RWPE2 (cell line): Measurements from ENCODE around the gene CLTCL1.

ENCODE experiments used
- ATAC-seq: fragments of 200-7000 bp; cut with Tn5 transposase; 3 replicates; pipeline ENCODE4 v1.9.1; 2021; ENCODE audit warnings: low read depth
- DNase-seq: peaks from one replicate; pipeline ENCODE4 v3.0.0-alpha.2; 2020; ENCODE audit warnings: low spot score
- H3K27ac ChIP-seq: fragments of 450-650 bp; 2 replicates; pipeline ENCODE4 v1.5.1; 2017; ENCODE audit warnings: mild to moderate bottlenecking; ENCODE audit not compliant: poor library complexity, severe bottlenecking
- H3K27me3 ChIP-seq: fragments of 250-450 bp; sonication (Bioruptor Pico); 2 replicates; pipeline ENCODE4 v1.5.1; 2021; ENCODE audit warnings: mild to moderate bottlenecking, moderate library complexity; ENCODE audit not compliant: insufficient read depth, poor library complexity, severe bottlenecking
- H3K36me3 ChIP-seq: fragments of 250-450 bp; sonication (Bioruptor Pico); 2 replicates; pipeline ENCODE4 v1.5.1; 2020; ENCODE audit warnings: low read depth, mild to moderate bottlenecking, moderate library complexity
- H3K4me1 ChIP-seq: fragments of 250-450 bp; sonication (Bioruptor Pico); 2 replicates; pipeline ENCODE4 v1.5.1; 2021; ENCODE audit warnings: mild to moderate bottlenecking, moderate library complexity; ENCODE audit not compliant: insufficient read depth, poor library complexity, severe bottlenecking
- H3K4me3 ChIP-seq: fragments of 250-450 bp; sonication (Bioruptor Pico); 2 replicates; pipeline ENCODE4 v1.5.1; 2021; ENCODE audit warnings: mild to moderate bottlenecking, moderate library complexity; ENCODE audit not compliant: severe bottlenecking
- H3K9me3 ChIP-seq: fragments of 250-450 bp; sonication (Bioruptor Pico); 2 replicates; pipeline ENCODE4 v1.5.1; 2021; ENCODE audit warnings: mild to moderate bottlenecking, moderate library complexity; ENCODE audit not compliant: severe bottlenecking
- TF ChIP-seq, protein P1 (sequence below): fragments of 450-650 bp; IDR thresholded peaks from one replicate; pipeline ENCODE4 v1.5.1; 2017; ENCODE audit warnings: mild to moderate bottlenecking, moderate library complexity; ENCODE audit not compliant: poor library complexity, severe bottlenecking

CLTCL1 gene

DNA sequence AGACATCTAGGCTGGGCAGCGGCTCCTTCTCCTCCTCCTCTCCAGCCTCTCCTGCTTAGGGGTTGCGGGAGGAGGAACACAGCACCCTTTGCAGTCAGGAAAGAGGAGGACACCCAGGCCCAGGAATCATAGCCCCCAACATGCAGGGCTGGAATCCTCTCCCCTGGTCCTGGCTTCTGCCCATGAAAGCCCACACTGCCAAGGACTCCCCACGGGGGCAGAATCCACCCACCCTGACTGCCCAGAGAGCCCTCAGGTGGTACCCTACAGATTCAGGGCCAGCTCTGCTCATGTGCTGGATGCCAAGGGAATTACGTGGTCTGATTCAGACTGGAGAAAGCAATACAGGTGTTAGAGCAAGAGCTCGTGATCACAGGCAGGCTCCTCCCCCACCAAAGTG lies 151.5 kb downstream of the CLTCL1 start:
- no peak for DNase-seq
- no peaks in the 10 kb centered on the region for H3K27me3 ChIP-seq
- ATAC-seq, result no peak
- H3K4me1 ChIP-seq, result peaks cover 2% of the 10 kb centered on the region
- no peak overlapping the region for H3K27ac ChIP-seq
- no peak overlapping the region for H3K4me3 ChIP-seq
- no peaks in the 10 kb centered on the region for H3K9me3 ChIP-seq
- TF ChIP-seq, protein P1, sequence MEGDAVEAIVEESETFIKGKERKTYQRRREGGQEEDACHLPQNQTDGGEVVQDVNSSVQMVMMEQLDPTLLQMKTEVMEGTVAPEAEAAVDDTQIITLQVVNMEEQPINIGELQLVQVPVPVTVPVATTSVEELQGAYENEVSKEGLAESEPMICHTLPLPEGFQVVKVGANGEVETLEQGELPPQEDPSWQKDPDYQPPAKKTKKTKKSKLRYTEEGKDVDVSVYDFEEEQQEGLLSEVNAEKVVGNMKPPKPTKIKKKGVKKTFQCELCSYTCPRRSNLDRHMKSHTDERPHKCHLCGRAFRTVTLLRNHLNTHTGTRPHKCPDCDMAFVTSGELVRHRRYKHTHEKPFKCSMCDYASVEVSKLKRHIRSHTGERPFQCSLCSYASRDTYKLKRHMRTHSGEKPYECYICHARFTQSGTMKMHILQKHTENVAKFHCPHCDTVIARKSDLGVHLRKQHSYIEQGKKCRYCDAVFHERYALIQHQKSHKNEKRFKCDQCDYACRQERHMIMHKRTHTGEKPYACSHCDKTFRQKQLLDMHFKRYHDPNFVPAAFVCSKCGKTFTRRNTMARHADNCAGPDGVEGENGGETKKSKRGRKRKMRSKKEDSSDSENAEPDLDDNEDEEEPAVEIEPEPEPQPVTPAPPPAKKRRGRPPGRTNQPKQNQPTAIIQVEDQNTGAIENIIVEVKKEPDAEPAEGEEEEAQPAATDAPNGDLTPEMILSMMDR, result no peak
- peaks cover 67% of the 10 kb centered on the region for H3K36me3 ChIP-seq

DNA sequence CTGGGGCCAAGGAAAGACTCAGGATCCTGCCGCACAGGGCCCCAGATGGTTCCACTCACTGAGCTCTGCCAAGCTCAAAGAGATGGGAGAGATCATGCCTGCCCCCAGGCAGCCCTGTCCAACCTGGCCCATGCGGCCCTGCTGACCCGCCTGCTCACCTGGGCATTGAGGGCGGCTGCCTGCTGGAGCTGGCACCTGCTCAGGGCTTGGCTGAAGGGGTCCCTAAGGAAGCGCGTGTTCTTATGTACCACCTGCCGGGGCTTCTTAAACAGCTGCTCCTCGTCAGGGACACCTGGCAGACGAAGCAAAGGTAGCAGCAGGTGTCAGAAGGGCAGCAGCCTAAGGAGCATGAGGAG lies 152.5 kb downstream of the CLTCL1 start:
- peaks cover 67% of the 10 kb centered on the region for H3K36me3 ChIP-seq

DNA sequence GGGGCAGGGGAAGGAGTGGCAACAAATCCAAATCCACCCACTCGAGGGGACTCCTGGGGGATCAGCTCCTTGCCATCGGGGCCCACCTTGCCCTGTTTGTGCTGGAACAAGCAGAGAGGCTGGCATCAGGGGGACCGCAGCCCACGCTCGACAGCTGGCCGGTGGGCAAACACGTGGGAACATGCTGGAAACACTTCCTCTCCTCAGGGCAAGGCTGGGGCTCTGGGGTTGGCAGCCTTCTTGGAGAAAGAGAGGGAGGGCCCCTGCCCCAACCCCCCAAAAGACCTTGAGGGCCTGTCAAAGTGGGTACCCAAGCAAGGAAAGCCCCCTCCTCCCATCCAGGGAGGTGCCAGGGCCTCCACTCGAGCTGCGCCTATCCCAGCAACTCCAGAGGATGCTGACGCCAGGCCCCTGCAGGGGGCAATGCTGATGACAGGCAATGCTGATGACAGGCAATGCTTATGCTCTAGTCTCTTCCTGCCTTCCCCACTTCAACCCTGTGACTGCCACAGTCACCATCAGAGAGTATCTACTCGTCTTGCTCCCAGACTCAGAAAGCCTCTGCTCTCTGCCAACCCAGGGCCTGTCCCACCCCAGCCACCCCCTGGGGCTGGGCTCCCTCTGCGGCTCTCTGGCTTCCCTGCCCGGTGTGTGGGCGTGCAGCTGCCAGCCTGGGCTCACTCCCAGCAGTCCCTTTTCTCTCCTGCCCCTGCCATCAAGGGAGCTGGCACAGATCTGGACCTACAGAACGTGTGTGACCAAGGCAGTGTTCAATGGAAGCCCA lies 153.1 kb downstream of the CLTCL1 start:
- ATAC-seq (no peak), DNase-seq (no peak)
- no peak overlapping the region for H3K27ac ChIP-seq
- peaks cover 71% of the 10 kb centered on the region for H3K36me3 ChIP-seq
- H3K27me3 ChIP-seq, result no peaks in the 10 kb centered on the region
- H3K4me3 ChIP-seq, result no peak overlapping the region
- H3K9me3 ChIP-seq, result no peaks in the 10 kb centered on the region
- no peaks in the 10 kb centered on the region for H3K4me1 ChIP-seq
- TF ChIP-seq, protein P1, result no peak

More for the DNA sequence above, 152.5 kb downstream of the CLTCL1 start:
- DNase-seq, result no peak
- Histone ChIP-seq H3K4me1 (no peaks in the 10 kb centered on the region), H3K4me3 (no peak overlapping the region), H3K27ac (no peak overlapping the region), H3K27me3 (no peaks in the 10 kb centered on the region), H3K9me3 (no peaks in the 10 kb centered on the region)
- TF ChIP-seq, protein P1, result no peak
- no peak for ATAC-seq

DNA sequence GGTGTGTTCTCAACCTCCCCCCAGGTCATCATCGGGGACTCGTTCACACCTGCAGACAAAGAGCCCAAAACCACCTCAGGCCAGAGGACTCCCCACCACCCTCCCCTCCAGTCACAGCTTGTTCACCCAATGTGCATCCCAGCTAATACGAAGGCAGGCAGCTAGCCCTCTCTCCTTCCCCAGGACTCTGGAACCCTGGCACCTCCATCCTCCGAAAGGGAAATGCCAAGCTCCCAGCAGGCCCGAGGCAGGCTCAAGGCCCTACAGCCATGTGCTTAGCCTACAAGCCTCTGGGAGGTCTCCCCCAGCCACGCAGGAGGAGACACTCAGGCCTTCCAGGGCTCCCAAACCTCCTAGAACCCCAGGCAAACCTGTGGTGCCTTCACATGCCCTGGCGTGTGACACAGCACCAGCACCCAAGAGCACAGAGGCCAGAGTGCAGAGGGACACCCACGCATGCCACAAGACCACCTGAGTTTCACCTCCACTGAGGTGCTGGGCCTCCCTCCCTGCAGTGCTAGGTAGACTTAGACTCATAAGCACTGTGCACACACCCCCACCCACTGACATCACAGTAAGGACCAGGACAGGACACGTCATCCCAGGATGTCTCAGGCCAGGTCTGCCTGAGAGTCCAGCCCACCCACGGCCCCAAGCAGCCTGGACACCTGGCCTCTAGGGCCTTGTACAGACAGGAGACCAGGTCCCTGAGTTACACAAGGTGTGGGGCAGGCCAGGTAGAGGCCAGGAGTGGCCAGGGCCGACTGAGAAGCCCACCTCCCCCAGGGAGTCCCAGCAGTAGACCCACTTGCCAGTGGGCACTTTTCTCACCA lies 153.9 kb downstream of the CLTCL1 start:
- H3K4me3 ChIP-seq, result no peak overlapping the region
- DNase-seq (no peak), ATAC-seq (no peak)
- peaks cover 71% of the 10 kb centered on the region for H3K36me3 ChIP-seq
- TF ChIP-seq, protein P1, result no peak
- H3K27ac ChIP-seq, result no peak overlapping the region
- H3K9me3 ChIP-seq, result no peaks in the 10 kb centered on the region
- no peaks in the 10 kb centered on the region for H3K4me1 ChIP-seq
- H3K27me3 ChIP-seq, result no peaks in the 10 kb centered on the region
